ENCODE measurements around the gene DSCAML1.

The DSCAML1 gene

DNA sequence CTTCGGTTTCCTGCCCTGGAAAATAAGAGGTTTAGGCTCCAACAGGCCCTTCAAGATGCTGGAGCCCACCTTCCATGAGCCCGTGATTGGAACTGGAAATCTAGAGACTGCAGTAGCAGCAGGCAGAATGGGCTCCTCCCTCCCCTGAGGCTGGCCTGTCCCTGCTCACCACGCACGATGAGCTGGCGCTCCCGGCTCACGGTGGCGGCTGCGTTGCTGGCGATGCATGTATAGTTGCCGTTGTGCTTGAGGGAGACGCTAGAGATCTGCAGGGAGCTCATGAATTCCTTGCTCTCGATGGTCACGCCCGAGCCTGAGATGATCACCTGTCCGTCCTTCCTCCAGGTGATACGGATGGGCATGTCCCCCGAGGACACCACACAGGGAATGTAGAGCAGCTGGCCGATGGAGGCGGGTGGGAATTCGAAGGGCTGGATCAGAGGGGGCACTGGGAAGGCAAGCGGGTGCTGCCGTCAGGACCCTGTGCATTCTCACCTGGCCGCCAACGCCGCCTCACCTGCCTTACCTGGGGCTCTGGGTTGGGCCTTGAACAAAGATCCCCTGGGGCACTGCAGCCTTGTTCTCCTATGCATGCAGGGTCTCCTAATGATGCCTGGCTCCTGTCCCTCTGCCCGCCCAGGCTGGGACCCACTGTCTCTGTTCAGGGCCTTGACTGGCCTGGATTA is 291.6 kb downstream of the DSCAML1 start:
- TF ChIP-seq, protein P1, sequence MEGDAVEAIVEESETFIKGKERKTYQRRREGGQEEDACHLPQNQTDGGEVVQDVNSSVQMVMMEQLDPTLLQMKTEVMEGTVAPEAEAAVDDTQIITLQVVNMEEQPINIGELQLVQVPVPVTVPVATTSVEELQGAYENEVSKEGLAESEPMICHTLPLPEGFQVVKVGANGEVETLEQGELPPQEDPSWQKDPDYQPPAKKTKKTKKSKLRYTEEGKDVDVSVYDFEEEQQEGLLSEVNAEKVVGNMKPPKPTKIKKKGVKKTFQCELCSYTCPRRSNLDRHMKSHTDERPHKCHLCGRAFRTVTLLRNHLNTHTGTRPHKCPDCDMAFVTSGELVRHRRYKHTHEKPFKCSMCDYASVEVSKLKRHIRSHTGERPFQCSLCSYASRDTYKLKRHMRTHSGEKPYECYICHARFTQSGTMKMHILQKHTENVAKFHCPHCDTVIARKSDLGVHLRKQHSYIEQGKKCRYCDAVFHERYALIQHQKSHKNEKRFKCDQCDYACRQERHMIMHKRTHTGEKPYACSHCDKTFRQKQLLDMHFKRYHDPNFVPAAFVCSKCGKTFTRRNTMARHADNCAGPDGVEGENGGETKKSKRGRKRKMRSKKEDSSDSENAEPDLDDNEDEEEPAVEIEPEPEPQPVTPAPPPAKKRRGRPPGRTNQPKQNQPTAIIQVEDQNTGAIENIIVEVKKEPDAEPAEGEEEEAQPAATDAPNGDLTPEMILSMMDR (IDR thresholded peaks at IDR 0.05; ENCODE audit: low read depth, low read length): no peak
- TF ChIP-seq EZH2phosphoT487 (IDR thresholded peaks at IDR 0.05; ENCODE audit: low read depth): no peak
- no peak overlapping the region for H3K4me3 ChIP-seq (ENCODE audit: low read length)
- H2AFZ ChIP-seq (ENCODE audit: low read depth, low read length): no peak overlapping the region
- no peaks in the 10 kb centered on the region for H3K36me3 ChIP-seq (replicated peaks; ENCODE audit: low read depth, low read length)
- no peaks in the 10 kb centered on the region for H3K9me3 ChIP-seq (ENCODE audit: insufficient read depth, low read length)
- H3K79me2 ChIP-seq (ENCODE audit: low read length): no peaks in the 10 kb centered on the region
- H3K4me2 ChIP-seq (ENCODE audit: low read length): no peak overlapping the region
- H3K27ac ChIP-seq (ENCODE audit: low read length): no peak overlapping the region
- H3K9ac ChIP-seq (ENCODE audit: low read length): no peak overlapping the region
- no peaks in the 10 kb centered on the region for H4K20me1 ChIP-seq (ENCODE audit: insufficient read depth, low read length)
- no peaks in the 10 kb centered on the region for H3K27me3 ChIP-seq (ENCODE audit: low read depth, low read length)
- H3K4me1 ChIP-seq (ENCODE audit: low read length): peaks cover 5% of the 10 kb centered on the region; the same call in 1 of the 2 replicates

DNA sequence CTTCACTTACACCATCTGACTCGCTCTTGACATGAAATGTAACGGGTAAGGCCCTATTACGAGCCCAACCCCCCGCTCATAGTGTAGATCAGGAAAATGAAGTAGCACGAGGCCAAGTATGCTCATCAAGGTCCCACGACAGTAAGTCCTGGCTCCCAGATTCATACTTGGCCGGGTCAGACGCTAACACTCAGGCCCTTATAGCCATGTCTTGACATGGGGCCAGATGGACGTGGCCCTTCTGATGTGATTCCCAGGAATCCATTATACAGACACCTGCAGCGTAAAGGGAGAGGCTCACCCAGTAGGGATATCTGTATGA is 294.3 kb downstream of the DSCAML1 start:
- TF ChIP-seq EZH2phosphoT487 (IDR thresholded peaks at IDR 0.05; ENCODE audit: low read depth): no peak
- TF ChIP-seq, protein P1 (IDR thresholded peaks at IDR 0.05; ENCODE audit: low read depth, low read length): no peak
- Histone ChIP-seq H3K36me3 (replicated peaks; ENCODE audit: low read depth, low read length) (no peaks in the 10 kb centered on the region), H2AFZ (ENCODE audit: low read depth, low read length) (no peak overlapping the region), H4K20me1 (ENCODE audit: insufficient read depth, low read length) (no peaks in the 10 kb centered on the region), H3K27ac (ENCODE audit: low read length) (no peak overlapping the region), H3K4me3 (ENCODE audit: low read length) (no peak overlapping the region), H3K79me2 (ENCODE audit: low read length) (no peaks in the 10 kb centered on the region), H3K9ac (ENCODE audit: low read length) (no peak overlapping the region), H3K27me3 (ENCODE audit: low read depth, low read length) (no peaks in the 10 kb centered on the region), H3K4me1 (ENCODE audit: low read length) (peaks cover 5% of the 10 kb centered on the region; the same call in 1 of the 2 replicates), H3K4me2 (ENCODE audit: low read length) (no peak overlapping the region), H3K9me3 (ENCODE audit: insufficient read depth, low read length) (no peaks in the 10 kb centered on the region)

DNA sequence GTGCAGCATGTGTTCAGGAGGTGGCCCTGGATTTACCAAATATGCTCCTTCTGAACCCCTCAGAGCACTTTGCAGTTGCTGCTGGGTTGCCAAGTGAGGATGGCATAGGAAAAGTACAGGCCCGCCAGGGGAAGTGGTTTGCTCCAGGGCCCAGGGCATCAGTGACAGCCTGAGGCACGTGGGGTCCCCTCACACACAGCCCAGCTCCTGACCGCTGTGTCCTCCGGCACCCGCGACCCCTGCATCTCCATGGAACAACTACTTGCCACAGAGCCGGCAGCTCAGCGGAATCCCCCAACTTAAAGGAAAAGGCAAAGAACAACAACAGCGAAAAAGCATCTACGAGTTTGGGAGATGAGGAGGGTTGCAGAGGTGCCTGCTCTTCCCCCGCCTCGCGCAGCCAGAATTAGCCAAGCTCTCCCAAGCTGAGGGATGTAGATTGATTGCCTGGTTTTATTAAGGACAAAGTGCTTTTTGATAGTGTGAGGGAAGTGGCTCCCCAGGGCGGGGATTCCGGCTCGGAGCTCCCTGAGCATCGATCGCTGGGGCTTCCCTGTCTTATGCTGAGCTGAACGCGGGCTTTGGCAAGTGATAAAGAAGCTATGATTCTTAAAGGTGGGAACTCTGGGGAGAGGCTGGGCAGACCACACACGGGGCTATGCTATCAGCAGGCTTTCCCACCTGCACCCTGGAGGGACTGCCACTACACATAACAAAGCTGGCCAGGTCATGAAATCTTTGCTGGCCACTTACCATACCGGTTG is 294.8 kb downstream of the DSCAML1 start:
- Histone ChIP-seq H3K9ac (ENCODE audit: low read length) (no peak overlapping the region), H2AFZ (ENCODE audit: low read depth, low read length) (no peak overlapping the region), H3K4me2 (ENCODE audit: low read length) (no peak overlapping the region), H3K4me1 (ENCODE audit: low read length) (peaks cover 5% of the 10 kb centered on the region; the same call in 1 of the 2 replicates), H3K9me3 (ENCODE audit: insufficient read depth, low read length) (no peaks in the 10 kb centered on the region), H3K27ac (ENCODE audit: low read length) (no peak overlapping the region), H4K20me1 (ENCODE audit: insufficient read depth, low read length) (no peaks in the 10 kb centered on the region), H3K36me3 (replicated peaks; ENCODE audit: low read depth, low read length) (no peaks in the 10 kb centered on the region), H3K79me2 (ENCODE audit: low read length) (no peaks in the 10 kb centered on the region), H3K4me3 (ENCODE audit: low read length) (no peak overlapping the region), H3K27me3 (ENCODE audit: low read depth, low read length) (no peaks in the 10 kb centered on the region)
- no peak for TF ChIP-seq EZH2phosphoT487 (IDR thresholded peaks at IDR 0.05; ENCODE audit: low read depth)
- TF ChIP-seq, protein P1 (IDR thresholded peaks at IDR 0.05; ENCODE audit: low read depth, low read length): no peak

GRCh38 chr11:117501237-117501898 is 295.6 kb downstream of the DSCAML1 start:
- Histone ChIP-seq H3K9me3 (ENCODE audit: insufficient read depth, low read length) (no peaks in the 10 kb centered on the region), H3K27me3 (ENCODE audit: low read depth, low read length) (no peaks in the 10 kb centered on the region), H3K4me2 (ENCODE audit: low read length) (no peak overlapping the region), H4K20me1 (ENCODE audit: insufficient read depth, low read length) (no peaks in the 10 kb centered on the region), H3K4me3 (ENCODE audit: low read length) (no peak overlapping the region), H3K27ac (ENCODE audit: low read length) (no peak overlapping the region), H3K4me1 (ENCODE audit: low read length) (peaks cover 5% of the 10 kb centered on the region; the same call in 1 of the 2 replicates), H3K79me2 (ENCODE audit: low read length) (no peaks in the 10 kb centered on the region), H3K9ac (ENCODE audit: low read length) (no peak overlapping the region), H3K36me3 (replicated peaks; ENCODE audit: low read depth, low read length) (no peaks in the 10 kb centered on the region), H2AFZ (ENCODE audit: low read depth, low read length) (no peak overlapping the region)
- TF ChIP-seq, protein P1 (IDR thresholded peaks at IDR 0.05; ENCODE audit: low read depth, low read length): no peak
- no peak for TF ChIP-seq EZH2phosphoT487 (IDR thresholded peaks at IDR 0.05; ENCODE audit: low read depth)
